GM18873 (cell line): ENCODE results near the gene ACTRT2.

Experiments
- ATAC-seq: cut with Tn5 transposase; IDR thresholded peaks from one replicate; pipeline ENCODE4 v1.9.1; 2021; ENCODE audit warnings: mild to moderate bottlenecking, moderate library complexity, moderate number of reproducible peaks; ENCODE audit not compliant: unreplicated experiment, low FRiP score

ACTRT2 gene

GRCh38 chr1:3021233-3021671, at the start of gene ACTRT2:
Gene ACTRT2 (plus strand): TSS chr1:3021467. CDS start chr1:3021687, 220 bp downstream.
- ATAC-seq: no peak

GRCh38 chr1:2971609-2972008, 49.7 kb upstream of the ACTRT2 start:
- ATAC-seq: no peak

- no peak for ATAC-seq
Measured at GRCh38 chr1:2972011-2972878, 49.0 kb upstream of the ACTRT2 start.

- no peak for ATAC-seq
Measured at GRCh38 chr1:2972879-2973575, 48.2 kb upstream of the ACTRT2 start.

- no peak for ATAC-seq
Measured at GRCh38 chr1:2973601-2974593, 47.4 kb upstream of the ACTRT2 start.

- ATAC-seq: no peak
Measured at GRCh38 chr1:2974701-2975301, 46.5 kb upstream of the ACTRT2 start.

- no peak for ATAC-seq
Measured at GRCh38 chr1:2975466-2976179, 45.6 kb upstream of the ACTRT2 start.

GRCh38 chr1:2976180-2976562, 45.1 kb upstream of the ACTRT2 start:
- ATAC-seq: no peak

- no peak for ATAC-seq
Measured at GRCh38 chr1:2977886-2978611, 43.2 kb upstream of the ACTRT2 start.

GRCh38 chr1:2978691-2979190, 42.5 kb upstream of the ACTRT2 start:
- no peak for ATAC-seq

- no peak for ATAC-seq
Measured at GRCh38 chr1:2979191-2980072, 41.8 kb upstream of the ACTRT2 start.

GRCh38 chr1:2980073-2980791, 41.0 kb upstream of the ACTRT2 start:
- no peak for ATAC-seq

GRCh38 chr1:2980849-2981248, 40.4 kb upstream of the ACTRT2 start:
- ATAC-seq: no peak

GRCh38 chr1:2981388-2981787, 39.9 kb upstream of the ACTRT2 start:
- no peak for ATAC-seq

GRCh38 chr1:2981981-2982614, 39.2 kb upstream of the ACTRT2 start:
- no peak for ATAC-seq

- ATAC-seq: no peak
Measured at GRCh38 chr1:2982615-2983318, 38.5 kb upstream of the ACTRT2 start.
